ENCODE data around the gene ITSN1.

- TF ChIP-seq CTCF (IDR thresholded peaks at IDR 0.05) (no peak), POLR2A (IDR thresholded peaks at IDR 0.05) (no peak)
Measured at GRCh38 chr21:33848249-33848953, 206.1 kb downstream of the ITSN1 start.

All from body of pancreas (tissue), 4 donors.